Activated CD4-positive, alpha-beta T cell treated with anti-CD3 and anti-CD28 coated beads, Interleukin-10, Interleukin-2, amounts not matched to agents 100 ng/mL and 50 ng/mL, durations not matched to agents 16 hours and 8 hours (primary cell): Measurements from ENCODE around the gene C2orf69.
A peak's percentile ranks its signal among the peaks of the same experiment; 100 is the strongest.

Experiments
- DNase-seq: peaks from one replicate; pipeline ENCODE4 v3.0.0-alpha.2; 2020

Gene C2orf69

GRCh38 chr2:199911052-199911876 lies at the start of gene C2orf69:
Gene C2orf69 (plus strand): TSS chr2:199911293. CDS start chr2:199911439, 146 bp downstream.
- DNase-seq: peak; percentile 96

DNA sequence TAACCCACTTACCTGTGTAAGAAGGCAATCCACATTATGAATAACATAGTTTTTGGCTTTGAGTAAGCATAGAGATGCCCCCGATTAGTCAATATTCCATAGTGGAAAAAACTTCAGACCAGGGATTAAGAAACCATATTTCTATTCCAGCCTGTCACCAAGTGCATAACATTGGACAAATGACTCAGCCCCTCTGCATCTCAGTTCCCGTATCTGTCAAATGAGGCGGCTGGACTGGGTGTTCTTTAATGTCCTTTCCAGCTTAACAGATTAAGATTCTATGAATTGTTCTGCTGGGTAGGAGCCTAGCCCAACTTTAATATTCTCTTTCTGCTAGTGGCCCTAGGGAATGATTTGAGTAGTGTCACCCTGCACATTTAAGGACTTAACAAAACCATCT lies 48.3 kb upstream of the C2orf69 start:
- no peak for DNase-seq

GRCh38 chr2:199865905-199866304 lies 45.2 kb upstream of the C2orf69 start:
- DNase-seq: no peak

- no peak for DNase-seq
Measured at GRCh38 chr2:199868431-199869226, 42.5 kb upstream of the C2orf69 start.

DNA sequence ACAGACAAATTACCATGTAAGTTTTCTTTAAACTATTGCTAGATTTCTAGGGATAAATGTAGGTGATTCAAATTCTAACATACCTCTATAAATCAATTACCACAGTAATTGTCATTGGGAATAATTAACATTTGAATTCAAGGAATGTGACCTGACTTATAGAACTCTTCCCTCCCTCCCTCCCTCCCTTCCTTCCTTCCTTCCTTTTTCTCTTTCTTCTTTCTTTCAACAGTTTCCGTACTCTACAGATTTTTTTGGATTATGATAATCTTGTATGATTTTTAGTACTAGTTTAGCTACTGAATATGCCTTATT lies 41.9 kb upstream of the C2orf69 start:
- no peak for DNase-seq

GRCh38 chr2:199869653-199870052 lies 41.4 kb upstream of the C2orf69 start:
- no peak for DNase-seq

DNA sequence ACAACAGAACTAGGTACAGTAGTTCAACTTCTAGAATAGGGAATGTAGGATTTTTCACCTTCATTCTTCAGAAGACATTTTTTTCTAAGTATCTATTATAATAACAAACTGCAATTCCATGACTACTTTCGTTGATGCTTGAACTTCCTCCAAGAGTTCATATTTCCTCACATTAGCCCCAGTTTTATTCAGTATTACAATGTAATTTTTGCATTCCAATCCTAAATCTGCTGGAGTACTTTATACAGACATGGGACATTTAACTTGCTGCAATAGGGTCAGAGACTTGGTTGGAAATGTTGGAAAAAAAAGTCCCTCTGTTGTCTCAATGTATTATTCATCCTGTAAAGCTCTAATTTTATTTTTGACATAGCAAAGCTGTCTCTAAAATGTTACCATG lies 40.5 kb upstream of the C2orf69 start:
- DNase-seq: no peak

GRCh38 chr2:199874209-199874608 lies 36.9 kb upstream of the C2orf69 start:
- no peak for DNase-seq

- DNase-seq: no peak
Measured at GRCh38 chr2:199875400-199875799, 35.7 kb upstream of the C2orf69 start.

- no peak for DNase-seq
Measured at GRCh38 chr2:199882667-199883066, 28.4 kb upstream of the C2orf69 start.

DNA sequence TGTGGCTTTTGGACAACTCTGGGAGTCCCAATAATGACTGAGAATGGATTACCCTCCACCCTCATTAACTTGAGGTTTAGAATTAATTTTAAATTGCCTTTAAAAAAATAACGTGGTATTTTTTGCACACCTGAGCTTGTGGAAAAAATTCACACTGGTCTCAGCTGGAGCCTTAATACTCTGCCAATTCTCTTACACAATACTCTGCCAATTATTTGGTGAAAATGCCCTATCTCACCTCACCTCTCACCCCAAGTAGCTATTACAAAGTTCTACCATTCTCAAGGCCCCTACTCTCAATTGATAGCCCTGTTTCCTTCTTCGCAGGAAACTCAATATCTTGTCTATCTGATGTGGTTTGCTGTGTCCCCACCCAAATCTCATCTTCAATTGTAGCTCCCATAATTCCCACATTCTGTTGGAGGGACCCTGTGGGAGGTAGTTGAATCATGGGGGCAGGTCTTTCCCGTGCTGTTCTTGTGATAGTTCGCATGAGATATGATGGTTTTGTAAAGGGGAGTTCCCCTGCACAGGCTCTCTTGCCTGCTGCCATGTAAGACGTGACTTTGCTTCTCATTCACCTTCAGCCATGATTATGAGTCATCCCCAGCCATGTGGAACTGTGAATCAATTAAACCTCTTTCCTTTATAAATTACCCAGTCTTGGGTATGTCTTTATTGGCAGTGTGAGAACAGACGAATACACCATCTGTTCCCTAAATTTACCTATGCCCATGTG lies 27.4 kb upstream of the C2orf69 start:
- no peak for DNase-seq

GRCh38 chr2:199895406-199895805 lies 15.7 kb upstream of the C2orf69 start:
- no peak for DNase-seq

GRCh38 chr2:199896617-199897016 lies 14.5 kb upstream of the C2orf69 start:
- no peak for DNase-seq

GRCh38 chr2:199901942-199902341 lies 9.2 kb upstream of the C2orf69 start:
- no peak for DNase-seq

DNA sequence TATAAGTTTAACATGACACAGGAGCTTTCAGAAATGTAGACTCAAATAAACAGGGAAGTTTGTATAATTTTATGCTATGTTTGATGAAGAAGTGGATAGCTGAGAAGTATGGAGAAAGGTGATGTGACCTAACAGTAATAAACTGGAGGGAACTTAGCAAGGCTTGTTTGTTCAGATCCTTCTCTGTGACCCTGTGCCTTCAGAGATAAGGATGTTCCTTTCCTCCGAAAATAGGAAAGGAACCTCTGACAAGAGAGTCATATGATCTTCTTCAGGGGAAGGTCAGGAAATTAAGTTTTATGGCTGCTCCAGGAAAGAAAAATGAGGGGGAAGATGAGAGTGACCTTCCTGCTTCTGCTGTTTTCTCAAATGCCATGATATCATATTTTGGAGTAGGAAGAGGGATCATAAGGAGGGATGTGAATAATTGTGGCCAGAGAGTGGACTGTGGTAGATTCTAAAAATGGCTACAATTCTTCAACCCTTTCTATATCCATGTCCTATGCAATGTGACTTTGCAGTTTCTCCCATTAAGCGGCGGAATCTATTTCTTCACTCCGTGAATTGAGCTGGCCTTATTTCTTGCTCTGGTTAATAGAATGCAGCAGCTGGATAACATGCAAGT lies 8.5 kb upstream of the C2orf69 start:
- DNase-seq: no peak

DNA sequence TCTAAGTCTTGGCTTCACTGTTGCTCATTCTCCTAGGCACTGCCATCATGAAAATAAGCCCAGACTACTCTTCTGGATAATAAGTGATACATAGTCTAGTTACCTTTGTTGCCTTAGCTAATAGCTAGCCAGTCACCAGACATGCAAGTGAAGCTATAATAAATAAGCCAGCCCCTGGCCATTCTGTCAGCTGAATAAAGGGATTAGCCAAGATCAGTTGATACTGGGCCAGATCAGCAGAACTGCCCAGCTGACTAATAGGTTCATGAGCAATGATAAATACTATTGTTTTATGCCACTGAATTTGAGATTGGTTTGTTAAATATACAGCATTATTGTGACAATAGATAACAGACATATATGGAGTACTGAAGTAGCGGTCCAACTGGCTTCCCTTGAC lies 8.0 kb upstream of the C2orf69 start:
- no peak for DNase-seq

DNA sequence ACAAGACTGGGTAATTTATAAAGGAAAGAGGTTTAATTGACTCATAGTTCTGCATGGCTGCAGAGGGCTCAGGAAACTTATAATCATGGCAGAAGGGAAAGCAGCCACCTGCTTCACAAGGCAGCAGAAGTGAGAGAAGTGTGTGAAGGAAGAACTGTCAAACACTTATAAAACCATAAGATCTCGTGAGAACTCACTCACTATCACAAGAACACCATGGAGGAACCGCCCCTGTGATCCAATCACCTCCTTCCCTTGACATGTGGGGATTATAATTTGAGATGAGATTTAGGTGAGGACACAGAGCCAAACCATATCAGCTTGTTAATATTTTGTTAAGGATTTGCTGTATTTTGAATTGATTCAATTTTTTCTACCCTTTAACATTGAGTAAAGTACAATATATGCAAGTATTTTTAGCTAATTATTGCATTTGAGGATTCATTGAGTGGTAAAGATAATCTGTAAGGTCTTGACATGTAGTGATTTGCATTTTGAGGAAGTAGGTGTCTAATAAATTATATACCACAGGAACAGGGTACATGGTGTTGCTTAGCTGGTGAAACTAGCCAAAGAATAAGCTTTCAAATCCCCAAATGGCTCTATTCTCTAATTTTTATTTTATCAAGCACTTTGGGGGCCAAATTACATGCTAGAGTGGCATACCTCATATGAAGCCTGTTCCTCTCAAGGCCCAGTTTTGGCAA lies 3.9 kb upstream of the C2orf69 start:
- no peak for DNase-seq

DNA sequence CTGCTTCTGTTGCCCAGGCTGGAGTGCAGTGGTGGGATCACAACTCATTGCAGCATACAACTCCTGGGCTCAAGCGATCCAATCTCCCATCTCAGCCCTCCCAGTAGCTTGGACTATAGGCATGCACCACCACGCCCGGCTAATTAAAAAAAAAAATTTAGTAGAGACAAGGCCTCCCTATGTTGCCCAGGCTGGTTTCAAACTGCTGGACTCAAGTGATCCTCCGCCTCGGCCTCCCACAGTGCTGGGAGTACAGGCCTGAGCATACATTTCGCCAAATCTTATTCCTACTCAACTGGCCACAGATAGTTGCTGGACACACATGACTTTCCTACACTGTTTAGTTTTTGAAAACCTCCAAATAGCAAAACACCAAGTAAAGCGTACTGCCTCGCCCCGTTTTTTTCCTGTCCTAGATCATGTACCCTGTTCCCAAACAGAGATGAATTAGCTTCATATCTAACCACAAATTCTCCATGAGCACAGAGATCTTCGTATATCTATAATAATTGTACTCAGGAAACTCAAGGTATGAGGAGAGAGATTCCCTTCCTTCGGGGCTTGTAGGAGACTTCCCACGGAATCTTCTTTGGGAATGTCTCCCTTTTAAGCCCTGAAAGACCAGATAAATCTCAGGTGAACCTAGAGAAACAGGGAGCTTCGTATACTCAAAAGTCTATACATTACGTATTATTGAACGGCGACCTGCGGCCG lies 598 bp upstream of the C2orf69 start:
- DNase-seq: no peak

- no peak for DNase-seq
Measured at GRCh38 chr2:199911877-199912161, 726 bp downstream of the C2orf69 start.

GRCh38 chr2:199912553-199913114 lies 1.5 kb downstream of the C2orf69 start:
- peak; percentile 13 for DNase-seq

DNA sequence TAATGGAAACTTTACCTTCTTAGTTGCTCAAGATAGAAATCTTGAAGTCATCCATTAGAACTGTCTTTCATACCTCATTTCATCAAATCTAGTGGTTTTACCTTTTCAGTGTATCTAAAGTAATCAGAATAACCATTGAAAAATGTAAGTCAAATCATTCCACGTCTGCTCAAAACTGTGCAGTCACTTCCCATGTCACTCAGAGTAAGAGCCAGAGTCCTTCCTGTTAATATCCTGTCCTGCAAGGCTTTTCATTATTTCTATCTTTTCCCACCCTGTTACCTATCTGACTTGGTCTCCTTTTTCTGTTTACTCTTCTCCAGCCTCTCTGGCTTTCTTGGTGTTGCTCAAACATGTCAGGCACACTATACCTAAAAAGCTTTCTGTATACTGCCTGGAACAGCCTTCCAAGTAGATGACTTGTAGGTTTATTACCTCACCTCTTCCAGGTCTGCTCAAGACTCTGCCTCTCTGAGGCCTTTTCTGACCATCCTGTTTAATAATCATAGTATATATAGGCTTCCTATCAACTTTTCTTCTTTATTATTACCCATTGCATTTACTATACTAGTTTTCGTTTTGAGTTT lies 3.4 kb downstream of the C2orf69 start:
- DNase-seq: no peak
